K562 (cell line): ENCODE results near the gene NTSR1. TPM values are rescaled to one million over a fixed set of nuclear protein-coding genes. Genes with fewer than 3 reads are reported as not detected.

ENCODE experiments used
- CEBPZ ChIP-seq: fragments of 150-350 bp; IDR thresholded peaks from 2 replicates; pipeline ENCODE4 v1.6.1; 2014; ENCODE audit warnings: low read depth, mild to moderate bottlenecking, low read length, borderline replicate concordance
- CREB1 ChIP-seq, 2 experiments: sonication (generic) in 1 of 2; formaldehyde crosslinking in 1 of 2; IDR thresholded peaks; 2 replicates each; pipeline versions ENCODE4 v1.6.1 to v1.8.0; 2012 to 2022; ENCODE audit warnings: inconsistent platforms in 1 of 2, mild to moderate bottlenecking in 1 of 2, missing genetic modification reagents in 1 of 2, moderate library complexity in 1 of 2
- KDM5B ChIP-seq: fragments of 200-600 bp; sonication (generic); IDR thresholded peaks from 2 replicates; pipeline ENCODE4 v1.6.1; 2012; ENCODE audit warnings: low read depth, mild to moderate bottlenecking, moderate library complexity, low read length, control low read depth, inconsistent platforms; ENCODE audit not compliant: insufficient replicate concordance
- KLF13 ChIP-seq: fragments of 450-650 bp; IDR thresholded peaks from 2 replicates; pipeline ENCODE4 v1.6.1; 2016; ENCODE audit warnings: missing genetic modification characterization, low read depth, mild to moderate bottlenecking, missing compliant biosample characterization, moderate library complexity, borderline replicate concordance
- MAX ChIP-seq: sonication (generic); formaldehyde crosslinking; IDR thresholded peaks from 2 replicates; pipeline ENCODE4 v1.9.0; 2022; ENCODE audit warnings: mild to moderate bottlenecking, missing genetic modification reagents
- MCM5 ChIP-seq: fragments of 450-650 bp; IDR thresholded peaks from 2 replicates; pipeline ENCODE4 v1.6.1; 2016; ENCODE audit warnings: low read depth
- NFATC3 ChIP-seq: fragments of 450-650 bp; IDR thresholded peaks from 2 replicates; pipeline ENCODE4 v1.6.1; 2017; ENCODE audit warnings: mild to moderate bottlenecking
- NFIX ChIP-seq: fragments of 250-450 bp; sonication (Bioruptor Pico); IDR thresholded peaks from 2 replicates; pipeline ENCODE4 v1.4.0; 2020; ENCODE audit warnings: low read depth, mild to moderate bottlenecking, moderate library complexity
- PRPF4 ChIP-seq: fragments of 200-400 bp; formaldehyde crosslinking; IDR thresholded peaks from one replicate; pipeline ENCODE4 v1.6.1; 2017; ENCODE audit warnings: low read length, low read depth, mild to moderate bottlenecking; ENCODE audit not compliant: insufficient read depth, poor library complexity, severe bottlenecking
- SNAPC5 ChIP-seq: fragments of 250-450 bp; sonication (Bioruptor Pico); IDR thresholded peaks from 2 replicates; pipeline ENCODE4 v1.8.0; 2021; ENCODE audit warnings: moderate library complexity, mild to moderate bottlenecking, inconsistent platforms
- TCF15 ChIP-seq: fragments of 250-450 bp; sonication (Bioruptor Pico); IDR thresholded peaks from 2 replicates; pipeline ENCODE4 v1.8.0; 2022; ENCODE audit warnings: moderate library complexity, mild to moderate bottlenecking, inconsistent platforms
- TCF7L2 ChIP-seq: fragments of 150-350 bp; IDR thresholded peaks from 2 replicates; pipeline ENCODE4 v1.6.1; 2016; ENCODE audit warnings: low read depth, mild to moderate bottlenecking, low read length, moderate library complexity
- ZC3H4 ChIP-seq: sonication (generic); formaldehyde crosslinking; IDR thresholded peaks from 2 replicates; pipeline ENCODE4 v1.9.0; 2021; ENCODE audit warnings: missing genetic modification reagents, borderline replicate concordance
- ZNF395 ChIP-seq: fragments of 200-800 bp; sonication (Bioruptor generic); IDR thresholded peaks from 2 replicates; pipeline ENCODE4 v1.6.1; 2017; ENCODE audit warnings: missing genetic modification characterization, missing compliant biosample characterization
- polyA plus RNA-seq, 8 experiments: library from polyadenylated mRNA; depleted of rRNA in 4 of 8; stranded (reverse) in 5 of 8; unstranded in 3 of 8; fragments of >200 nt; fragmentation: Nextera tagmentation in 2 of 8; fragmentation: Illumina TruSeq in 1 of 8; extraction: Ambion mirVana in 2 of 8; extraction: Trizol in 1 of 8; gene quantifications; 2 replicates each; pipeline versions ENCODE4 v1.2.1 to v1.2.3, GENCODE V29; 2011 to 2014; ENCODE audit warnings: inconsistent platforms in 1 of 8, missing spikeins in 1 of 8
- total RNA-seq, 7 experiments: library from RNA; depleted of rRNA in 6 of 7; stranded (reverse); fragments of >200 nt in 6 of 7; fragmentation: Illumina TruSeq in 2 of 7; extraction: Trizol in 2 of 7; gene quantifications; 2 replicates each; pipeline versions ENCODE4 v1.2.1 to v1.2.3, GENCODE V29; 2011 to 2021; ENCODE audit warnings: low replicate concordance in 1 of 7
- TF ChIP-seq, protein P1 (sequence below): fragments of 450-650 bp; IDR thresholded peaks from 2 replicates; pipeline ENCODE4 v1.6.1; 2016; ENCODE audit warnings: mild to moderate bottlenecking

Gene NTSR1
- total and polyA plus RNA-seq, 9 of the 15 experiments (the other 6 are each of a cell fraction or from before 2014, with no cell fraction given), result 0.04 to 0.40 (median 0.13) TPM; not detected in 3

GRCh38 chr20:62685781-62686555 lies 22.7 kb upstream of the NTSR1 start (continued):
- no peak for TF ChIP-seq MCM5
- no peak for TF ChIP-seq TCF7L2
- TF ChIP-seq TCF15 (CRISPR knock-in tag), result no peak
- no peak for TF ChIP-seq PRPF4
- TF ChIP-seq ZNF395 (CRISPR knock-in tag), result no peak
- TF ChIP-seq NFATC3, result no peak
- TF ChIP-seq MAX (CRISPR knock-in tag), result peak; percentile 96
- TF ChIP-seq KLF13 (tag), result no peak
- TF ChIP-seq CREB1 (IDR thresholded peaks at IDR 0.05), result no peak
- TF ChIP-seq CREB1 (CRISPR knock-in tag; IDR thresholded peaks at IDR 0.05), result no peak
- no peak for TF ChIP-seq CEBPZ
- TF ChIP-seq, protein P1, sequence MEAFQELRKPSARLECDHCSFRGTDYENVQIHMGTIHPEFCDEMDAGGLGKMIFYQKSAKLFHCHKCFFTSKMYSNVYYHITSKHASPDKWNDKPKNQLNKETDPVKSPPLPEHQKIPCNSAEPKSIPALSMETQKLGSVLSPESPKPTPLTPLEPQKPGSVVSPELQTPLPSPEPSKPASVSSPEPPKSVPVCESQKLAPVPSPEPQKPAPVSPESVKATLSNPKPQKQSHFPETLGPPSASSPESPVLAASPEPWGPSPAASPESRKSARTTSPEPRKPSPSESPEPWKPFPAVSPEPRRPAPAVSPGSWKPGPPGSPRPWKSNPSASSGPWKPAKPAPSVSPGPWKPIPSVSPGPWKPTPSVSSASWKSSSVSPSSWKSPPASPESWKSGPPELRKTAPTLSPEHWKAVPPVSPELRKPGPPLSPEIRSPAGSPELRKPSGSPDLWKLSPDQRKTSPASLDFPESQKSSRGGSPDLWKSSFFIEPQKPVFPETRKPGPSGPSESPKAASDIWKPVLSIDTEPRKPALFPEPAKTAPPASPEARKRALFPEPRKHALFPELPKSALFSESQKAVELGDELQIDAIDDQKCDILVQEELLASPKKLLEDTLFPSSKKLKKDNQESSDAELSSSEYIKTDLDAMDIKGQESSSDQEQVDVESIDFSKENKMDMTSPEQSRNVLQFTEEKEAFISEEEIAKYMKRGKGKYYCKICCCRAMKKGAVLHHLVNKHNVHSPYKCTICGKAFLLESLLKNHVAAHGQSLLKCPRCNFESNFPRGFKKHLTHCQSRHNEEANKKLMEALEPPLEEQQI, result no peak
- no peak for TF ChIP-seq NFIX (CRISPR knock-in tag)
- no peak for TF ChIP-seq KDM5B
- TF ChIP-seq ZC3H4 (CRISPR knock-in tag), result no peak
- no peak for TF ChIP-seq SNAPC5 (CRISPR knock-in tag)
